Muscle of back (tissue), 10 donors: Measurements from ENCODE around the gene DDOST. TPM values are rescaled to one million over a fixed set of nuclear protein-coding genes. Genes with fewer than 3 reads are reported as not detected.

Experiments
- polyA plus RNA-seq, 10 donors: library from polyadenylated mRNA; unstranded; fragments of 120-200 nt; gene quantifications; one replicate each; pipeline ENCODE4 v1.2.1, GENCODE V29; 2013; ENCODE audit not compliant: insufficient read length in 10 of 10

DDOST gene
- polyA plus RNA-seq, 10 donors: 113 to 173 (median 132) TPM

Other genes with a start within 250 kb of the DDOST start
- 10 to 100 TPM in 3 of 10 donors, 1 to 10 TPM in 7; 4.5 to 10.5 (median 8.6) TPM for gene CAMK2N1, start 175.2 kb downstream of the DDOST start, polyA plus RNA-seq
- 10 to 100 TPM; 16.9 to 23.7 (median 18.8) TPM for gene MUL1, start 153.2 kb downstream of the DDOST start, polyA plus RNA-seq
- gene FAM43B, start 108.8 kb downstream of the DDOST start, polyA plus RNA-seq: 1 to 10 TPM in 4 of 10 donors, under 1 TPM in 6; 0.30 to 2.4 (median 0.81) TPM
- 1 to 10 TPM in 1 of 10 donors, under 1 TPM in 8, not detected in 1; 0.31 to 1.1 (median 0.55) TPM for gene CDA, start 72.3 kb downstream of the DDOST start, polyA plus RNA-seq
- gene PINK1, start 27.9 kb downstream of the DDOST start, polyA plus RNA-seq: 10 to 100 TPM; 36.7 to 45.7 (median 39.4) TPM
- 1 to 10 TPM; 1.6 to 4.4 (median 2.9) TPM for gene KIF17, start 56.6 kb upstream of the DDOST start, polyA plus RNA-seq
- gene SH2D5, start 71.3 kb upstream of the DDOST start, polyA plus RNA-seq: under 1 TPM in 9 of 10 donors, not detected in 1; 0.17 to 0.54 (median 0.33) TPM
- gene HP1BP3, start 125.9 kb upstream of the DDOST start, polyA plus RNA-seq: 100 to 1,000 TPM; 126 to 233 (median 172) TPM